Sigmoid colon (tissue), 4 donors: ENCODE data around the gene TNNT1.

ENCODE experiments used
- CTCF ChIP-seq, 4 experiments: fragments of 450-650 bp in 3 of 4; fragments of 200-600 bp in 1 of 4; IDR thresholded peaks; one replicate each; pipeline ENCODE4 v1.5.1; 2016 to 2019; ENCODE audit warnings: antibody characterized with exemption in 4 of 4, mild to moderate bottlenecking in 3 of 4, moderate library complexity in 2 of 4
- EP300 ChIP-seq, 4 donors: sonication (generic); formaldehyde crosslinking; IDR thresholded peaks; one replicate each; pipeline ENCODE4 v1.6.1; 2017; ENCODE audit warnings: antibody characterized with exemption in 4 of 4
- POLR2A ChIP-seq, 2 donors: fragments of 450-650 bp; IDR thresholded peaks; one replicate each; pipeline ENCODE4 v1.6.1; 2016; ENCODE audit warnings: antibody characterized with exemption in 2 of 2, mild to moderate bottlenecking in 2 of 2, moderate library complexity in 2 of 2

- TF ChIP-seq POLR2A (IDR thresholded peaks at IDR 0.05) (no peak), EP300 (IDR thresholded peaks at IDR 0.05) (no peak), CTCF (IDR thresholded peaks at IDR 0.05) (no peak)
Observed at GRCh38 chr19:55133639-55134444, 15.2 kb downstream of the TNNT1 start.
